PFSK-1 (cell line): ENCODE results near the gene DISC1.

Experiments used
- FOXP2 ChIP-seq: optimal IDR thresholded peaks from 2 replicates; pipeline ENCODE3; 2011; ENCODE audit warnings: borderline replicate concordance, control low read depth, inconsistent platforms; ENCODE audit not compliant: insufficient read depth; ENCODE audit errors: extremely low read length, extremely low read depth
- POLR2AphosphoS5 ChIP-seq: IDR thresholded peaks from 2 replicates; pipeline ENCODE4 v1.6.1; 2012; ENCODE audit warnings: low read depth, mild to moderate bottlenecking, control low read depth, low read length, moderate library complexity
- SIN3A ChIP-seq: IDR thresholded peaks from 2 replicates; pipeline ENCODE4 v1.6.1; 2012; ENCODE audit warnings: mild to moderate bottlenecking, low read length, moderate library complexity, borderline replicate concordance; ENCODE audit not compliant: insufficient read depth
- TAF1 ChIP-seq: IDR thresholded peaks from 2 replicates; pipeline ENCODE4 v1.6.1; 2012; ENCODE audit warnings: low read length, control low read depth, borderline replicate concordance; ENCODE audit not compliant: insufficient read depth
- TF ChIP-seq, protein P1 (sequence below), 2 experiments: IDR thresholded peaks; 2 replicates each; pipeline versions ENCODE4 v1.6.1 to v1.8.0; 2011 to 2012; ENCODE audit warnings: low read depth in 2 of 2, low read length in 2 of 2, control low read depth in 1 of 2, inconsistent platforms in 1 of 2, mild to moderate bottlenecking in 1 of 2, moderate library complexity in 1 of 2; ENCODE audit not compliant: insufficient read depth in 1 of 2

Gene DISC1

DNA sequence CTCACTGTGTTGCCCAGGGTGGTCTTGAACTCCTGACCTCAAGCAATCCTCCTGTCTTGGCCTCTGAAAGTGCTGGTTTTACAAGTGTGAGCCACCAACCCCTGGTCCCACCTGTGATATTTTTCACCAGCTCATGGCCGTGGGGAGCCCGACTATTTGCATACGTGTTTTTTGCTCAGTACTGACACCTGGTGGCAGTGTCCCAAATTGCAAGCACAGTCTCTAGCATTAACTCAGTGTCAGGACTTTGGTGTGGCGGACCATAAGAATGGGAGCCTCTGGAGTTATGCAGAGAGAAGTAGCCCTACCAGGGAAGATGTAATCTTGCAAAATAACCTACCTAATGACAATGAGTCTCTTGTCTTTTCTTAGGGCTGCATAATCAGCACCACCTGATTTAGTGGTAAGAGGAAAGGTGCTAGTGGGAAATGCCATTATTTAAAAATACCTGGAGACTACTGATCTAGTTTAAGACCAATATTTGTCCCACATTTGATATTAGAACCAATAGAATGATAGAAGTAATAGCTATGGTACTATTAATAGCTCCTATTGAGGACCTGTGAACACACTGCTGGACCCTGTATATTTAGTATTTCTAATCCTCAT is 305.4 kb downstream of the DISC1 start:
- TF ChIP-seq FOXP2 (no peak), SIN3A (no peak), POLR2AphosphoS5 (no peak), TAF1 (no peak)
- TF ChIP-seq, protein P1, sequence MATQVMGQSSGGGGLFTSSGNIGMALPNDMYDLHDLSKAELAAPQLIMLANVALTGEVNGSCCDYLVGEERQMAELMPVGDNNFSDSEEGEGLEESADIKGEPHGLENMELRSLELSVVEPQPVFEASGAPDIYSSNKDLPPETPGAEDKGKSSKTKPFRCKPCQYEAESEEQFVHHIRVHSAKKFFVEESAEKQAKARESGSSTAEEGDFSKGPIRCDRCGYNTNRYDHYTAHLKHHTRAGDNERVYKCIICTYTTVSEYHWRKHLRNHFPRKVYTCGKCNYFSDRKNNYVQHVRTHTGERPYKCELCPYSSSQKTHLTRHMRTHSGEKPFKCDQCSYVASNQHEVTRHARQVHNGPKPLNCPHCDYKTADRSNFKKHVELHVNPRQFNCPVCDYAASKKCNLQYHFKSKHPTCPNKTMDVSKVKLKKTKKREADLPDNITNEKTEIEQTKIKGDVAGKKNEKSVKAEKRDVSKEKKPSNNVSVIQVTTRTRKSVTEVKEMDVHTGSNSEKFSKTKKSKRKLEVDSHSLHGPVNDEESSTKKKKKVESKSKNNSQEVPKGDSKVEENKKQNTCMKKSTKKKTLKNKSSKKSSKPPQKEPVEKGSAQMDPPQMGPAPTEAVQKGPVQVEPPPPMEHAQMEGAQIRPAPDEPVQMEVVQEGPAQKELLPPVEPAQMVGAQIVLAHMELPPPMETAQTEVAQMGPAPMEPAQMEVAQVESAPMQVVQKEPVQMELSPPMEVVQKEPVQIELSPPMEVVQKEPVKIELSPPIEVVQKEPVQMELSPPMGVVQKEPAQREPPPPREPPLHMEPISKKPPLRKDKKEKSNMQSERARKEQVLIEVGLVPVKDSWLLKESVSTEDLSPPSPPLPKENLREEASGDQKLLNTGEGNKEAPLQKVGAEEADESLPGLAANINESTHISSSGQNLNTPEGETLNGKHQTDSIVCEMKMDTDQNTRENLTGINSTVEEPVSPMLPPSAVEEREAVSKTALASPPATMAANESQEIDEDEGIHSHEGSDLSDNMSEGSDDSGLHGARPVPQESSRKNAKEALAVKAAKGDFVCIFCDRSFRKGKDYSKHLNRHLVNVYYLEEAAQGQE (IDR thresholded peaks at IDR 0.05; ENCODE audit: insufficient read depth in 1 of 2, low read depth in 2 of 2, low read length in 2 of 2), result no peak

GRCh38 chr1:231933711-231934626 is 307.4 kb downstream of the DISC1 start:
- TF ChIP-seq FOXP2, result no peak
- no peak for TF ChIP-seq SIN3A
- TF ChIP-seq, protein P1 (IDR thresholded peaks at IDR 0.05; ENCODE audit: insufficient read depth in 1 of 2, low read depth in 2 of 2, low read length in 2 of 2), result no peak
- no peak for TF ChIP-seq TAF1
- no peak for TF ChIP-seq POLR2AphosphoS5

DNA sequence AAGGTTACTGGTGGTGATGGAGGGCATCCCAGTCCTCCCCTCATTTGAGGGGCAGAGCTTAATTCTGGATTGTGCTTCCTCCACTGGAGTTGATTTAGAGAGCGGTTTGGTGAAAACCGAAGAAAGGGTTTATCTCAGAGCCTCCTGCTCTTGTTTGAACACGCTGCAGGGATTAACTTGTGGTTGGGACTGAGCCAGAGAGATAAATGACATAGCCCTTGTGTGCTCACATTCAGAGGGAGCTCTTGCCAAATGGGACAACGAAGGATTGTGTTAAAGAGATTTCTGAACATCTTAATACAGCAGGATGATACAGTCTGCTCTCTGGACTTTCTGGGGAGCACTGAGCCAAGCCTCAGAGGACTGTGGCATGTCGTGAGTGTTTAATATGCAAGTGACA is 308.2 kb downstream of the DISC1 start:
- TF ChIP-seq, protein P1 (IDR thresholded peaks at IDR 0.05; ENCODE audit: insufficient read depth in 1 of 2, low read depth in 2 of 2, low read length in 2 of 2), result no peak
- no peak for TF ChIP-seq TAF1
- TF ChIP-seq FOXP2, result no peak
- no peak for TF ChIP-seq SIN3A
- TF ChIP-seq POLR2AphosphoS5, result no peak

DNA sequence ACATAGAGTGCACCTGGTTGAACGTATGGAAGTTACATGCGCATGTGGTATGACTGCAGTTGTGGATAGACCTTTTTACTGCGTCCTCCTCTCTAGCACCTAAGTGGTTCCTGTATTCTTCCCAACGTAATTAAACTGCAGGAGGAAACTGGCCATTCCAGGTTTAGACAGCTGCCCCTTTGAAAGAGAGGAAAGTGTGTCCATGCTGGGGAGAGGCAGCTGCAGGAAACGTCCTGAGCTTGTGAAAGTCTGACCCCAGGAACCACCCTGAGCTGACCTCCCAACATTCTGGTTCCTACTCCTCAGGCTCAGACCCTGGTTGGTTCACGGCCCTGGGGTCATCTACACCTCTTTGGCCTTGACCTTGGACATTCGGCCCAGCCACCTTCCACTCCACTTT is 309.3 kb downstream of the DISC1 start:
- TF ChIP-seq FOXP2 (no peak), SIN3A (no peak), POLR2AphosphoS5 (no peak), TAF1 (no peak)
- TF ChIP-seq, protein P1 (IDR thresholded peaks at IDR 0.05; ENCODE audit: insufficient read depth in 1 of 2, low read depth in 2 of 2, low read length in 2 of 2), result no peak
